Measurements from ENCODE around the gene GPANK1.

Gene GPANK1

DNA sequence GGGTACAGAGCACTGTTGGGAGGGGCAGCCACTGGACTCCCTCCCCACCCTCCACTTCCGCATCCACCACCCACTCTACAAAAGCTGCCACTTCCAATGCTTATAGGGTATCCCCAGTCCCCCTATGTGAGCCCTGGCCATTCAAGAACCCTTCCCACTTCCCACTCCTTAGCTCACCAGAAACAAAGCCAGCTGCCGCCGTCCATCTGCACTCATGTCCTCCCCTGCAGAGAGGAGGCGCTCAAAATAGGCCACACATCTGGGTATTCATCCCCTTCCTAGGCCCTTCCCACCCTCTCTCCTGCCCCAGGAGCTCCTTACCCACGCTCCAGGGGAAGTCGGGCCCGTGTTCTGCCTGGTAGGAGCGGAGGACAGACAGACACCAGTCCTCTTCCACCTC is 22.5 kb upstream of the GPANK1 start:
- TF ChIP-seq POLR2AphosphoS5 (IDR thresholded peaks at IDR 0.05; ENCODE audit: low read depth) (no peak), SPI1 (IDR thresholded peaks at IDR 0.05; ENCODE audit: borderline replicate concordance, low read depth) (no peak), GABPA (IDR thresholded peaks at IDR 0.05; ENCODE audit: low read depth) (no peak)
- TF ChIP-seq, protein P1, sequence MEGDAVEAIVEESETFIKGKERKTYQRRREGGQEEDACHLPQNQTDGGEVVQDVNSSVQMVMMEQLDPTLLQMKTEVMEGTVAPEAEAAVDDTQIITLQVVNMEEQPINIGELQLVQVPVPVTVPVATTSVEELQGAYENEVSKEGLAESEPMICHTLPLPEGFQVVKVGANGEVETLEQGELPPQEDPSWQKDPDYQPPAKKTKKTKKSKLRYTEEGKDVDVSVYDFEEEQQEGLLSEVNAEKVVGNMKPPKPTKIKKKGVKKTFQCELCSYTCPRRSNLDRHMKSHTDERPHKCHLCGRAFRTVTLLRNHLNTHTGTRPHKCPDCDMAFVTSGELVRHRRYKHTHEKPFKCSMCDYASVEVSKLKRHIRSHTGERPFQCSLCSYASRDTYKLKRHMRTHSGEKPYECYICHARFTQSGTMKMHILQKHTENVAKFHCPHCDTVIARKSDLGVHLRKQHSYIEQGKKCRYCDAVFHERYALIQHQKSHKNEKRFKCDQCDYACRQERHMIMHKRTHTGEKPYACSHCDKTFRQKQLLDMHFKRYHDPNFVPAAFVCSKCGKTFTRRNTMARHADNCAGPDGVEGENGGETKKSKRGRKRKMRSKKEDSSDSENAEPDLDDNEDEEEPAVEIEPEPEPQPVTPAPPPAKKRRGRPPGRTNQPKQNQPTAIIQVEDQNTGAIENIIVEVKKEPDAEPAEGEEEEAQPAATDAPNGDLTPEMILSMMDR (IDR thresholded peaks at IDR 0.05; ENCODE audit: insufficient read depth, low read length): no peak
- TF ChIP-seq, protein P2, sequence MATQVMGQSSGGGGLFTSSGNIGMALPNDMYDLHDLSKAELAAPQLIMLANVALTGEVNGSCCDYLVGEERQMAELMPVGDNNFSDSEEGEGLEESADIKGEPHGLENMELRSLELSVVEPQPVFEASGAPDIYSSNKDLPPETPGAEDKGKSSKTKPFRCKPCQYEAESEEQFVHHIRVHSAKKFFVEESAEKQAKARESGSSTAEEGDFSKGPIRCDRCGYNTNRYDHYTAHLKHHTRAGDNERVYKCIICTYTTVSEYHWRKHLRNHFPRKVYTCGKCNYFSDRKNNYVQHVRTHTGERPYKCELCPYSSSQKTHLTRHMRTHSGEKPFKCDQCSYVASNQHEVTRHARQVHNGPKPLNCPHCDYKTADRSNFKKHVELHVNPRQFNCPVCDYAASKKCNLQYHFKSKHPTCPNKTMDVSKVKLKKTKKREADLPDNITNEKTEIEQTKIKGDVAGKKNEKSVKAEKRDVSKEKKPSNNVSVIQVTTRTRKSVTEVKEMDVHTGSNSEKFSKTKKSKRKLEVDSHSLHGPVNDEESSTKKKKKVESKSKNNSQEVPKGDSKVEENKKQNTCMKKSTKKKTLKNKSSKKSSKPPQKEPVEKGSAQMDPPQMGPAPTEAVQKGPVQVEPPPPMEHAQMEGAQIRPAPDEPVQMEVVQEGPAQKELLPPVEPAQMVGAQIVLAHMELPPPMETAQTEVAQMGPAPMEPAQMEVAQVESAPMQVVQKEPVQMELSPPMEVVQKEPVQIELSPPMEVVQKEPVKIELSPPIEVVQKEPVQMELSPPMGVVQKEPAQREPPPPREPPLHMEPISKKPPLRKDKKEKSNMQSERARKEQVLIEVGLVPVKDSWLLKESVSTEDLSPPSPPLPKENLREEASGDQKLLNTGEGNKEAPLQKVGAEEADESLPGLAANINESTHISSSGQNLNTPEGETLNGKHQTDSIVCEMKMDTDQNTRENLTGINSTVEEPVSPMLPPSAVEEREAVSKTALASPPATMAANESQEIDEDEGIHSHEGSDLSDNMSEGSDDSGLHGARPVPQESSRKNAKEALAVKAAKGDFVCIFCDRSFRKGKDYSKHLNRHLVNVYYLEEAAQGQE (IDR thresholded peaks at IDR 0.05; ENCODE audit: insufficient replicate concordance, low read depth): no peak
- no peak for DNase-seq (ENCODE audit: low read depth in 1 of 2, low spot score in 1 of 2)
- H3K27me3 ChIP-seq (ENCODE audit: insufficient read depth, poor library complexity, severe bottlenecking): no peaks in the 10 kb centered on the region

DNA sequence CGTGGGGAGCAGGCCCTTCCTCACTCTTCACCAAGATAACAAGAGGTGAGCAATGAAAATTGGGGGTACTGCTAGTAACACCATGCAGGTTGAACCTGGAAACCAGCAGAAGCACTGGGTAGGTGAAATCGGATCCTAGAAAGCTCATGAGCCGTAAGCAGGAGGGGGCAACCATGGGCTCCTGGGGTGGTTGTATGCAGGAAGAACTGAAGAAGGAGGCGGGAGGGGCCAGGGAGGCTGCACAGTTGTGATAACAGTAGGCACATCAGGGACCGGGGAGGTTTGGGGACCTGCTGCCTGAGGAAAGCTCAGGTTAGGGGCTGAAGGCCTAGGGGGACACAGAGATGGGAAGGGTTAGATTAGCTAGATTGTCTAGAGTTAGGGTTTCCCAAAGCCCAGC is 21.7 kb upstream of the GPANK1 start:
- no peak for TF ChIP-seq GABPA (IDR thresholded peaks at IDR 0.05; ENCODE audit: low read depth)
- TF ChIP-seq, protein P1 (IDR thresholded peaks at IDR 0.05; ENCODE audit: insufficient read depth, low read length): no peak
- no peak for TF ChIP-seq SPI1 (IDR thresholded peaks at IDR 0.05; ENCODE audit: borderline replicate concordance, low read depth)
- no peak for TF ChIP-seq POLR2AphosphoS5 (IDR thresholded peaks at IDR 0.05; ENCODE audit: low read depth)
- TF ChIP-seq, protein P2 (IDR thresholded peaks at IDR 0.05; ENCODE audit: insufficient replicate concordance, low read depth): no peak
- no peaks in the 10 kb centered on the region for H3K27me3 ChIP-seq (ENCODE audit: insufficient read depth, poor library complexity, severe bottlenecking)
- no peak for DNase-seq (ENCODE audit: low read depth in 1 of 2, low spot score in 1 of 2)
- no peak overlapping the region for H3K4me3 ChIP-seq (replicated peaks; ENCODE audit: insufficient read depth, low read length)
- no peak overlapping the region for H3K27ac ChIP-seq (replicated peaks)

More for the DNA sequence above, 22.5 kb upstream of the GPANK1 start:
- Histone ChIP-seq H3K4me3 (replicated peaks; ENCODE audit: insufficient read depth, low read length) (no peak overlapping the region), H3K27ac (replicated peaks) (no peak overlapping the region)

DNA sequence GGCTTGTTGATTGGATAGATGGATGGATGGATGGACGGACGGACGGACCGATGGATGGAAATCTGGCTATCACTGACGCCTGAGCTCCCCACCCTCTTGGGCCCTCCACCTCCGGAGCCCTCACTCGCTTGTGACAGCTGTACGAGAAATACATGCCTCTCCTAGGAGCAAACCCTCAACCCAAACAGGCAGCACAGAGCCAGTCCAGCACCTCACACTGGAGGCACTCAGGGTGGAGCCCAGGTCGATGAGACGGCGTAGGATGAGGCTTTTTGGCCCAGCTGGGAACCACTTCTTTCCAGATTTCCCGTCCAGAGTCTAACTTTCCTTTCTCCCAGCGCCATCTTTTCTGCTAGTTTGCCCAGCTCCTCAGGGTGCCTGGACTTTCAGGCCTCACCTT is 18.8 kb upstream of the GPANK1 start:
- DNase-seq (ENCODE audit: low read depth in 1 of 2, low spot score in 1 of 2): no peak
- Histone ChIP-seq H3K27ac (replicated peaks) (no peak overlapping the region), H3K27me3 (ENCODE audit: insufficient read depth, poor library complexity, severe bottlenecking) (no peaks in the 10 kb centered on the region), H3K4me3 (replicated peaks; ENCODE audit: insufficient read depth, low read length) (no peak overlapping the region)
- TF ChIP-seq POLR2AphosphoS5 (IDR thresholded peaks at IDR 0.05; ENCODE audit: low read depth) (no peak), GABPA (IDR thresholded peaks at IDR 0.05; ENCODE audit: low read depth) (no peak), SPI1 (IDR thresholded peaks at IDR 0.05; ENCODE audit: borderline replicate concordance, low read depth) (no peak)
- TF ChIP-seq, protein P2 (IDR thresholded peaks at IDR 0.05; ENCODE audit: insufficient replicate concordance, low read depth): no peak
- TF ChIP-seq, protein P1 (IDR thresholded peaks at IDR 0.05; ENCODE audit: insufficient read depth, low read length): no peak

All from HL-60 (cell line).